GM18517 (cell line): ENCODE results near the gene PDAP1.
"Not testable (repeated sequence)": the region's sequence is repeated elsewhere in the genome, so short reads cannot be mapped to it uniquely, and the experiment has no call there.

Experiments
- ATAC-seq: cut with Tn5 transposase; IDR thresholded peaks from one replicate; pipeline ENCODE4 v1.9.1; 2021; ENCODE audit warnings: mild to moderate bottlenecking, moderate library complexity; ENCODE audit not compliant: unreplicated experiment

The PDAP1 gene

GRCh38 chr7:99408379-99409191 is at the start of gene PDAP1, which contains the start of gene BUD31:
Gene PDAP1 (minus strand): TSS chr7:99408597. CDS start chr7:99408548, 49 bp downstream.
Gene BUD31 (plus strand): TSS chr7:99408969. CDS start chr7:99411093, 2,124 bp downstream.
- peak; percentile 80 for ATAC-seq

GRCh38 chr7:99457650-99458493 is 49.5 kb upstream of the PDAP1 start:
- ATAC-seq: no peak

GRCh38 chr7:99457050-99457649 is 48.8 kb upstream of the PDAP1 start:
- no peak for ATAC-seq

- no peak for ATAC-seq
Observed at GRCh38 chr7:99456288-99456687, 47.9 kb upstream of the PDAP1 start.

GRCh38 chr7:99455874-99456273 is 47.5 kb upstream of the PDAP1 start:
- ATAC-seq: no peak

GRCh38 chr7:99453105-99453504 is 44.7 kb upstream of the PDAP1 start:
- ATAC-seq: no peak

- no peak for ATAC-seq
Observed at GRCh38 chr7:99452541-99452940, 44.1 kb upstream of the PDAP1 start.

- ATAC-seq: no peak
Observed at GRCh38 chr7:99451936-99452335, 43.5 kb upstream of the PDAP1 start.

GRCh38 chr7:99449326-99449725 is 40.9 kb upstream of the PDAP1 start:
- no peak for ATAC-seq

GRCh38 chr7:99448855-99449254 is 40.5 kb upstream of the PDAP1 start:
- ATAC-seq: no peak

GRCh38 chr7:99447943-99448342 is 39.5 kb upstream of the PDAP1 start:
- ATAC-seq: no peak

- no peak for ATAC-seq
Observed at GRCh38 chr7:99446096-99446495, 37.7 kb upstream of the PDAP1 start.

- ATAC-seq: no peak
Observed at GRCh38 chr7:99440195-99440594, 31.8 kb upstream of the PDAP1 start.

- ATAC-seq: peak; percentile 86
Observed at GRCh38 chr7:99438573-99439480, 30.4 kb upstream of the PDAP1 start, which contains the start of the genes CPSF4 and PTCD1. Gene CPSF4 (plus strand): TSS chr7:99438943. CDS start chr7:99439083, 140 bp downstream. Gene PTCD1 (minus strand): TSS chr7:99438798. CDS start chr7:99435242, 3,556 bp downstream.

- ATAC-seq: no peak
Observed at GRCh38 chr7:99437946-99438572, 29.7 kb upstream of the PDAP1 start.

GRCh38 chr7:99433158-99433557 is 24.8 kb upstream of the PDAP1 start:
- ATAC-seq: no peak

GRCh38 chr7:99431756-99432540 is 23.6 kb upstream of the PDAP1 start:
- ATAC-seq: not testable (repeated sequence)

- no peak for ATAC-seq
Observed at GRCh38 chr7:99429756-99430155, 21.4 kb upstream of the PDAP1 start.
